GM18868 (cell line): Measurements from ENCODE around the gene SLFN5.
"Not testable (repeated sequence)": the region's sequence is repeated elsewhere in the genome, so short reads cannot be mapped to it uniquely, and the experiment has no call there.

ENCODE experiments used
- ATAC-seq: cut with Tn5 transposase; IDR thresholded peaks from one replicate; pipeline ENCODE4 v1.9.1; 2021; ENCODE audit warnings: mild to moderate bottlenecking, moderate library complexity; ENCODE audit not compliant: unreplicated experiment

Gene SLFN5

GRCh38 chr17:35242805-35243560, at the start of gene SLFN5:
TSS of gene SLFN5 (plus strand) at chr17:35243072. CDS start at chr17:35258691, 15,619 bp downstream.
- peak; percentile 75 for ATAC-seq

DNA sequence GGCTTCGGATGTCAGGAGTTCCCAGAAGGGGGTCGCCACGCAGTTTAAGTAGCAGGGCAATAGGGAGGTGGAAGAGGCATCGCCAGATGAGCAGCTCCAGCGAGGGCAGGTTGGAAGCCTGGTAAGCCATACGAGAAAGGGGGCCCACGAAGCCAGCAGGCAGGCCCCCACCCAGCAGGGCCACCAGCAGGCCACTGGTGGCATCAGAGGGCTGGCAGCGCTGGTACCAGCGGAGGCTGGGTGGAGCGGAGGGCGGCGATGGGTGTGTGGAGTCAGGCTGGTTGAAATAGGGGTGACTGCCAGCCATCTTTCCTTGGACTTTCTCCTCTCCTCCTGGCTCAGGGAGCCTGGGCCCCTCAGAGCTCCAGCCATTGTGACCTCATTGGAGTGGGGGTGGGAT, 48.9 kb upstream of the SLFN5 start, which contains the start of gene SLC35G3:
TSS of gene SLC35G3 (minus strand) at position 393 of the 400 bp plus-strand sequence. CDS start at position 307, 86 bp downstream.
- not testable (repeated sequence) for ATAC-seq

DNA sequence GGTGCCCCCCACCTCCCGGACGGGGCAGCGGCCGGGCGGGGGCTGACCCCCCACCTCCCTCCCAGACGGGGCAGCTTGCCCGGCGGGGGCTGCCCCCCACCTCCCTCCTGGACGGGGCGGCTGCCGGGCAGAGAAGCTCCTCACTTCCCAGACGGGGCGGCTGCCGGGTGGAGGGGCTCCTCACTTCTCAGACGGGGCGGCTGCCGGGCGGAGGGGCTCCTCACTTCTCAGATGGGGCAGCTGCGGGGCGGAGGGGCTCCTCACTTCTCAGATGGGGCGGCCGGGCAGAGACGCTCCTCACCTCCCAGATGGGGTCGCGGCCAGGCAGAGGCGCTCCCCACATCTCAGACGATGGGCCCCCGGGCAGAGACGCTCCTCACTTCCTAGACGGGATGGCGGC, 47.8 kb upstream of the SLFN5 start:
- ATAC-seq, result not testable (repeated sequence)

GRCh38 chr17:35202582-35202981, 40.3 kb upstream of the SLFN5 start:
- not testable (repeated sequence) for ATAC-seq

DNA sequence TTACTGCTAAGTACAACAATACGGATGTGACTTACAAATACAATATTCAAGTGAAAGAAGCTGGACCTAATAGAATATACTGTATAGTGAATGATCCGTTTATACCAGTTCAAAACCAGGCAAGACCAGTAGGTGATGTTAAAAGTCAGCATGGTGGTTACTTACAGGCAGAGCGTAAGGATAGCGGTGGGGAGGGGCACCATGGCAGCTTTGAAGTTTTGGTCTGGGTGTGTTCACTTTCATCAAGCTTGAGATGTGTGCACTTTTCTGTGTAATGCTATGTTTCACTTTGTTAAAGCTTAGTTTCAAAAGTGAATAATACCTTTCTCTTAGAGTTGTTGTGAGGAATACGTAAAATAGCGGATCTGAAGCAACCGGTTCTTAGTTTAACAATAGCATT, 32.1 kb upstream of the SLFN5 start:
- ATAC-seq, result no peak

GRCh38 chr17:35212668-35213067, 30.2 kb upstream of the SLFN5 start:
- no peak for ATAC-seq

DNA sequence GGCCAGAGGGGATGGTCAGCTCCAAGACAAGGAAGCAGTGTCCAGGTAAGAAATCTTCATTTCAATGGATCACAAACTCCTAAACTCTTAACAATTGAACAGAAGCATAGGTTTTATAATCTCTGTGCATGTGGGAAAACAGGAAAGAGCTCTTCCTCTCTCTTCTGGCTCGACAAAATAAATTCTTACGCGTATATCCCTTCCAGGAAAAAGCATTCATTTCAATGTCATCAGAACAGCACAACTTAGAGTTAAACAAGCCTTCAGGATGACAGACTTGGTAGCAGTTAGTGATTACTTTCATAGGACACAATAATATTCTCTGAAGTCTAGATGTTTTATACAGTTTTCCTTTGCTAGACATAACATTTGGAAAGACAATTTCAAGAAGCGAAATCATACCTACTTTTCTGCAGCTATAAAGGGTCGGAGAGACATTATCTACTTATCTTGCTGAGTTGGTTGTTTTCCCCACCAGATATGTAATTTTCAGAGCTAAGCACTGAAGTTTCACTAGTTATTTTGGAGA, 29.4 kb upstream of the SLFN5 start:
- no peak for ATAC-seq

DNA sequence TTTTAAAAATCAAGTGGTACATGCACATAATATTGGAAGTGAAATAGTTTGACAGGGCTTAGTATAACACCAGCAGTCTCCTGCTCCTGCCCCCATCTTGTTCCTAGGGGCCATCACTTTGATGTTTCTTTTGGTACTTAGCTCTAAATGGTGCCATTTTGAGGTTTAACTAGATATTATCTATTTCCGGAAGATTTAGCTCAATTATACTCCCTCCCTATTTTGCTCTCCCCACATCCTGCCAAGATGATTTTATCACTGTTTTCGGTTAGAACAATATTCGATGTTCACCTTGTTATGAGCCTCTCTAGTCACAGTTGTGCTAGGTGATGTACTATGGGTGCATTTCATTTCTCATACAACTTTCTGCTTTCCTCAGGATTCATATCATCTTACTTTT, 28.7 kb upstream of the SLFN5 start:
- ATAC-seq, result no peak

DNA sequence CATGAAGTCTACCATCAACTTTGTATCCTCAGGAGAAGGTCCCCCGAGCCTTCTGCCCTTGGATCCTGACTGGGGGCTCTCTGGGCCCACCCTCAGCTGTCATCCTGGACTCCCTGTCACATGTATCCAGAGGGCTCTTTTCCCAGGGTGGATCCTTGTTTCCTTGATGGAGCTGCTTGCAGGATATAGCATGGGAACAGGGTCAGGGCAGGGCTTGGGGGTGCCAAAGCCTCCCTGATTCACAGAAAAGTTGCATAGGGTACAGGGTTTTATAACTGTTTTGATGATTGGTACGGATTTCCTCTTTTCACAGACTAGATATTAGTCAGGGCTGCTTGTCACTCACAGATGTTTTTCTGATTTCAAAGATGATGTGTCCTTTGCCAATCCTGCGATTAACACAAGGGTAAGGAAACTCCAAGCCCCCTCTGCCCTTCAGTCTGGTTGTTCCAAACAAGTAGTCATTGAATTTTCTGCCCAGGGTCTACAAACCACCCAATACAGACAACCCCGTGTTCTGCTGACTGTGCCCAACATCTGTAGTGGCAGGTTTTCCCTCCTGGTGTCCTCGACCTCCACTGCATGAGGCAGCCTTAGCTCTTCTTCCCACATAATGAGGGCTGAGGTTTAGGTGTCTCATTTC, 28.1 kb upstream of the SLFN5 start:
- ATAC-seq, result no peak

- ATAC-seq, result no peak
These were observed 25.8 kb upstream of the SLFN5 start for GRCh38 chr17:35217107-35217506.

DNA sequence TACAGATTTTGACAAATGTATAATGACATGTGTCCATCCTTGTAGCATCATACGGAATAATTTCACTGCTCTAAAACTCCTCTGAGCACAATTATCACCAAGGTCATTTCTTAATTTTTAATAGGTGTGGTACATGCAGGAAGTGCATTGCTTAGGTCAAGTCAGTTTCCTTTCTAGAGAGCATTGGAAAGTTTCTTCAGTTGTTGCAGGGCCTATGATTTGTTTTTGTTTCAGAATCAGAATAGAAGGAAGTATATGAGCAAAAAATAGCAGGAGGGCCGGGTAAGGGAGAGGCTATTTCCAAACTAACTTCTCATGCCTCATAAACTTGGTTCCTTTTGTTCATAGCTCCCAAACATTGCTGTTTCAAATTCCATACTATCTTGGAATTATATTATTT, 24.0 kb upstream of the SLFN5 start:
- no peak for ATAC-seq

- ATAC-seq, result no peak
These were observed 20.4 kb upstream of the SLFN5 start for GRCh38 chr17:35222452-35222851.

GRCh38 chr17:35224436-35224835, 18.4 kb upstream of the SLFN5 start:
- ATAC-seq, result no peak

GRCh38 chr17:35227546-35227945, 15.3 kb upstream of the SLFN5 start:
- no peak for ATAC-seq

GRCh38 chr17:35229638-35230037, 13.2 kb upstream of the SLFN5 start:
- no peak for ATAC-seq

- not testable (repeated sequence) for ATAC-seq
These were observed 8.6 kb upstream of the SLFN5 start for GRCh38 chr17:35234315-35234714.

GRCh38 chr17:35235289-35235688, 7.6 kb upstream of the SLFN5 start:
- no peak for ATAC-seq

DNA sequence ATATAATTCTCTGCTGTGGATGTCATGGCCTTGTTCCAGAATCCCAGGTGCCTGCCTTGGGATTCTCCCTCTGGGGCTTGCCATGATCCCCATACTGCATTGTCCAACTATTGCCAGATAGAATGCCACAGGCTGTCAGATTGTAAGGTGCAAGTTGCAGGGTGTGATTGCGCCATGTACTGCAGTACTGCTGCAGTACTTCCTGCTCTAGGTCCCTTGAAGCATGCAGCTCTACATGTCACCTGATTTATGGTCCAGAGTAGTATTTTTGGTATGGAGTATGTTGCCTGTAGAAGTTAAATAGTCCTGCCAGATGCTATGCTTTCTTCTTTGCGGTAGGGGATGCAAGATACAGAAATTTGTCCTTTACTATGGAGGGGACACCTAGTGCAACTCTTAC, 7.0 kb upstream of the SLFN5 start:
- no peak for ATAC-seq

GRCh38 chr17:35236821-35237220, 6.1 kb upstream of the SLFN5 start:
- no peak for ATAC-seq

- no peak for ATAC-seq
These were observed 4.1 kb upstream of the SLFN5 start for GRCh38 chr17:35238821-35239220.

DNA sequence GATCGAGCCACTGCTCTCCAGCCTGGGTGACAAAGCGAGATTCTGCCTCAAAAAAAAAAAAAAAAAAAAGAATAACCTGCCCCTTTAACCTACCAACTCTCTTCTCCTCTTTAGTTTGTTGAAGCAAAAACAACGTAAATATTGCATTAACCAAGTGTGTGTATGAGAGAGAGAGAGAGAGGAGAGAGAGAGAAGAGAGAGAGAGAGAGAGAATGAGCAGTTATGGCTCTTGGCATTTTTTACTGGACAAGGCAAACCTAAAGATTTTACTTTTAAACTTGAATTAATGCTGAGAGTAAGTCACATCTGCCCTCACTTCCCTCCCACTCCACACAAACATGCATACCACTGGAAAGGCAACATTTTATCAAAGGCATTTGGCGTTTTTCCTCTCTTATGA, 3.0 kb upstream of the SLFN5 start:
- no peak for ATAC-seq

DNA sequence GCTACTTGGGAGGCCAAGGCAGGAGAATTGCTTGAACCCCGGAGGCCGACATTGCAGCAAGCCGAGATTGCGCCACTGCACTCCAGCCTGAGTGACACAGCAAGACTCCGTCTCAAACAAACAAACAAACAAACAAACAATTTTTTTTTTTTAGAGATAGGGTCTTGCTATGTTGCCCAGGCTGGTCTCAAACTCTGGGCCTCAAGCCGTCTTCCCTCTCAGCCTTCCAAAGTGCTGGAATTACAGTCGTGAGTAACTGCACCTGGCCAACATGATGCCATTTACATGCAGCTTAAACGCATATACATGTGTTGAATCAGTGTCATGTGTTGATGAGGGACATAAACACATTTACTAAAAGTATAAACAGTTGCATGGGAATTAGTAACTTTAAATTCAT, 2.0 kb upstream of the SLFN5 start:
- ATAC-seq, result no peak
